GM10248 (cell line): ENCODE data around the gene MAN2A1.

Source experiments
- CTCF ChIA-PET: fragments of 300-600 bp; sonication (Branson Sonifier 250); formaldehyde crosslinking; extraction: SDS; loops from one replicate; lab custom pipeline; 2021; ENCODE audit warnings: antibody characterized with exemption; lab: Yijun Ruan, JAX
- POLR2A ChIA-PET: fragments of 350-650 bp; sonication (Branson Sonifier 250); formaldehyde crosslinking; extraction: SDS; loops from one replicate; lab custom pipeline; 2020; ENCODE audit warnings: antibody characterized with exemption; lab: Yijun Ruan, JAX
- DNase-seq: peaks from one replicate; pipeline ENCODE4 v3.0.0; 2012; ENCODE audit errors: extremely low spot score
- CTCF ChIP-seq: IDR thresholded peaks from 2 replicates; pipeline ENCODE4 v1.5.1; 2012; ENCODE audit warnings: mild to moderate bottlenecking, low read depth; ENCODE audit errors: extremely low read depth, missing control alignments, control extremely low read depth

MAN2A1 gene

GRCh38 chr5:109908366-109908765 is 218.6 kb downstream of the MAN2A1 start:
- DNase-seq, result no peak
- no peak for TF ChIP-seq CTCF
- ChIA-PET POLR2A (no interaction called here), CTCF (interaction anchor here (1.0 kb wide), 1 partner anchor 12 kb away, joined by 3 read pairs; no protein-coding TSS in a partner anchor)

- DNase-seq, result no peak
- ChIA-PET POLR2A (no interaction called here), CTCF (no interaction called here)
- TF ChIP-seq CTCF, result no peak
Observed at GRCh38 chr5:109910874-109911273, 221.1 kb downstream of the MAN2A1 start.

GRCh38 chr5:109911731-109912130 is 222.0 kb downstream of the MAN2A1 start:
- CTCF ChIA-PET, result interaction anchor here (1.0 kb wide), 1 partner anchor 10 kb away, joined by 3 read pairs; no protein-coding TSS in a partner anchor
- no peak for TF ChIP-seq CTCF
- POLR2A ChIA-PET, result no interaction called here
- no peak for DNase-seq

GRCh38 chr5:109914906-109915305 is 225.2 kb downstream of the MAN2A1 start:
- POLR2A ChIA-PET, result no interaction called here
- CTCF ChIA-PET, result interaction anchor here (0.9 kb wide), 1 partner anchor 122 kb away, joined by 3 read pairs; no protein-coding TSS in a partner anchor
- TF ChIP-seq CTCF, result no peak
- DNase-seq, result no peak

- DNase-seq, result no peak
- no peak for TF ChIP-seq CTCF
- CTCF ChIA-PET, result interaction anchor here (1.5 kb wide), 1 partner anchor 12 kb away, joined by 3 read pairs; no protein-coding TSS in a partner anchor
- POLR2A ChIA-PET, result no interaction called here
Observed at GRCh38 chr5:109916481-109917153, 226.9 kb downstream of the MAN2A1 start.
